ENCODE results near the gene ALDH1B1. TPM values are rescaled to one million over a fixed set of nuclear protein-coding genes. Genes with fewer than 3 reads are reported as not detected.
A peak's percentile ranks its signal among the peaks of the same experiment; 100 is the strongest.

The ALDH1B1 gene
- total RNA-seq, 1 experiment from 2014 or later: 13.1 TPM

- Histone ChIP-seq H3K27me3 (ENCODE audit: insufficient read depth, low read depth) (no peaks in the 10 kb centered on the region), H3K27ac (no peak overlapping the region), H3K79me2 (ENCODE audit: low read depth) (no peaks in the 10 kb centered on the region), H3K9me2 (ENCODE audit: insufficient read depth) (no peaks in the 10 kb centered on the region), H4K20me1 (ENCODE audit: insufficient read depth) (no peaks in the 10 kb centered on the region), H3K36me3 (ENCODE audit: low read depth) (no peaks in the 10 kb centered on the region), H3K4me2 (no peak overlapping the region), H3K4me3 (no peak overlapping the region), H2AFZ (no peak overlapping the region), H3K9me3 (ENCODE audit: insufficient read depth, low read depth) (no peaks in the 10 kb centered on the region), H3F3A (ENCODE audit: insufficient read depth, low read depth) (no peaks in the 10 kb centered on the region), H3K4me1 (replicated peaks; ENCODE audit: insufficient read depth) (no peaks in the 10 kb centered on the region)
- DNase-seq: no peak
- intact Hi-C loops (cut with micrococcal nuclease; ENCODE audit: unreplicated experiment): loop anchor here (5.0 kb wide), 4 partner anchors 189 to 614 kb away; partner anchors contain the start of gene SHB
- ChIA-PET POLR2A (ENCODE audit: unreplicated experiment) (no interaction called here), CTCF (no interaction called here)
- no peak for TF ChIP-seq EZH2 (IDR thresholded peaks at IDR 0.05; ENCODE audit: low read depth)
- BruUV-seq (replicated peaks): no TSS peak
These were observed 31.5 kb upstream of the ALDH1B1 start for GRCh38 chr9:38360839-38361472.

GRCh38 chr9:38361473-38361850 is 31.0 kb upstream of the ALDH1B1 start:
- no peak overlapping the region for H3K4me3 ChIP-seq
- no peak overlapping the region for H3K4me2 ChIP-seq
- no peaks in the 10 kb centered on the region for H3K79me2 ChIP-seq (ENCODE audit: low read depth)
- H2AFZ ChIP-seq: no peak overlapping the region
- no peak for DNase-seq
- TF ChIP-seq CTCF (conservative IDR thresholded peaks at IDR 0.05) (no peak), EZH2 (IDR thresholded peaks at IDR 0.05; ENCODE audit: low read depth) (no peak)
- H3K27ac ChIP-seq: no peak overlapping the region
- ChIA-PET CTCF (no interaction called here), POLR2A (ENCODE audit: unreplicated experiment) (no interaction called here)
- H3F3A ChIP-seq (ENCODE audit: insufficient read depth, low read depth): no peaks in the 10 kb centered on the region
- H3K4me1 ChIP-seq (replicated peaks; ENCODE audit: insufficient read depth): no peaks in the 10 kb centered on the region
- H3K27me3 ChIP-seq (ENCODE audit: insufficient read depth, low read depth): no peaks in the 10 kb centered on the region
- no peaks in the 10 kb centered on the region for H4K20me1 ChIP-seq (ENCODE audit: insufficient read depth)
- no peaks in the 10 kb centered on the region for H3K36me3 ChIP-seq (ENCODE audit: low read depth)
- H3K9me3 ChIP-seq (ENCODE audit: insufficient read depth, low read depth): no peaks in the 10 kb centered on the region
- no peaks in the 10 kb centered on the region for H3K9me2 ChIP-seq (ENCODE audit: insufficient read depth)
- intact Hi-C loops (cut with micrococcal nuclease; ENCODE audit: unreplicated experiment): loop anchor here (5.0 kb wide), 4 partner anchors 189 to 614 kb away; partner anchors contain the start of gene SHB
- BruUV-seq (replicated peaks): no TSS peak

- Histone ChIP-seq H3F3A (ENCODE audit: insufficient read depth, low read depth) (no peaks in the 10 kb centered on the region), H3K36me3 (ENCODE audit: low read depth) (no peaks in the 10 kb centered on the region), H3K4me1 (replicated peaks; ENCODE audit: insufficient read depth) (no peaks in the 10 kb centered on the region), H2AFZ (no peak overlapping the region), H3K4me3 (no peak overlapping the region), H3K79me2 (ENCODE audit: low read depth) (no peaks in the 10 kb centered on the region), H3K4me2 (no peak overlapping the region), H3K27ac (no peak overlapping the region), H3K9me3 (ENCODE audit: insufficient read depth, low read depth) (no peaks in the 10 kb centered on the region), H3K9me2 (ENCODE audit: insufficient read depth) (no peaks in the 10 kb centered on the region), H4K20me1 (ENCODE audit: insufficient read depth) (no peaks in the 10 kb centered on the region), H3K27me3 (ENCODE audit: insufficient read depth, low read depth) (no peaks in the 10 kb centered on the region)
- POLR2A ChIA-PET (ENCODE audit: unreplicated experiment): no interaction called here
- intact Hi-C loops (cut with micrococcal nuclease; ENCODE audit: unreplicated experiment): loop anchor here (1.0 to 5.0 kb wide), 8 partner anchors 136 to 616 kb away; partner anchors contain the start of genes SHB and SLC25A51
- CTCF ChIA-PET: interaction anchor here (0.6 kb wide), 2 partner anchors 60 to 420 kb away, joined by 3 read pairs; no protein-coding TSS in a partner anchor
- TF ChIP-seq CTCF (conservative IDR thresholded peaks at IDR 0.05) (peak; percentile 71), EZH2 (IDR thresholded peaks at IDR 0.05; ENCODE audit: low read depth) (no peak)
- peak; percentile 28 to 57 for DNase-seq
- no TSS peak for BruUV-seq (replicated peaks)
These were observed 29.5 kb upstream of the ALDH1B1 start for GRCh38 chr9:38362852-38363588.
